Left hindlimb (tissue), 1 donor: ENCODE data around the gene KRT76.

ENCODE experiments used
- DNase-seq: peaks from one replicate; pipeline ENCODE4 v3.0.0-alpha.2; 2018

KRT76 gene

DNA sequence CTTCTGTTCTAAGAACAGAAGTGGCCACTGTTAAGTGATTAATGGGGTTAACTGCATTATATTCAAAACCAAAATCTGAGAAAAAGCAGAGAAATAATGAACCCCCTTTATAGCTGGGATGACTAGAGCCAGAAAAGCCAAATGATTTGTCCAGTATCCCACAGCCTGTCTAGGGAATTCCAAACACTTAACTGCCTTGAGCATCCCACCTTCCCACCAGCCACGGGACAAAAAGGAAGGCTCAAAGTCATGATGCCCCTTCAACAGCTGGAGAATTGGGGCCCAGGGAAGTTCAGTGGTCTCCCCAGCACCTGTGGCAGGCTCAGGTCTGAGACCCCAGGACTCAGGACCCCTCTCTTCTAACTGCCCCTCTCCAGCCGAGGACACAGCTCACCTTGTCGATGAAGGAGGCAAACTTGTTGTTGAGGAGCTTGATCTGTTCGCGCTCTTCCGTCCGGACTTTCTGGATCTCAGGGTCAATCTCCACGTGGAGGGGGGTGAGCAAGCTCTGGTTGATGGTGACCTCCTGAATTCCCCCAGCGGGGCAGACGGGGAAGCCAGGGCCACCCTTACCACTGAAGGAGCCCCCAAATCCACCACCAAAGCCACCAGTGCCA is 36.2 kb upstream of the KRT76 start:
- no peak for DNase-seq

DNA sequence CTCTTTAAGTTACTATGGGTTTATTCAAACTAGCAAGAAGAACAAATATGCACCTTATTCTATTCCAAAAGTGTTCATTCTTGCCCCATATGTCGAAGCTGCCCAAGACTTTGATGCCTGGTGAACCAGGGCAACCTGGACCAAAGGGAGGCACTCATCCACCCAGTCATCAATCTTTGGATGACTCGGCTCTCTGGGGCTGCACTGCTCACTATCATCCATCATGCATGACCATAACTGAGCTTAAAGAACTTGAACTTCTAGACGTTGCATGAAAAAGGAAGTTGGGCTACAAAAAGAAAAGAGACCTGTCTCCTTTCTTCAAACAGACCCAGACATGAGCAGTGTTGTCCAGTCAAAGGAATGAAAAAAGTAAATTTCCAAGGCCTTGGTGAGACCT is 35.6 kb upstream of the KRT76 start:
- DNase-seq, result no peak

DNA sequence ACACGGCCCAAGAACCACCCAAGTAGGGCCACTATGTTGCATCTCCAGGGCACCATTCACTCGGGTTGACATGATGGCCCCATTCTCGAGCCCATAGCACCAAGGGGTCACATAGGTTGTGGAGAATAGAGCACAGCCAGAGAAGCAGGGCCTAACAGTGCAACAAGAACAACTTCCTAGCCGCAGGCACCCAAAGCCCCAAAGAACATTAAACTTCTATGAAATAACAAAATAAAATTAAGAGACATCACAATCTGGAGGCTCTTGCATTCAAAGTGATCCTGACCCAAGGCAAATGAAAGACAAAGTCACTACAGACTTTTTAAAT is 34.9 kb upstream of the KRT76 start:
- DNase-seq, result no peak

DNA sequence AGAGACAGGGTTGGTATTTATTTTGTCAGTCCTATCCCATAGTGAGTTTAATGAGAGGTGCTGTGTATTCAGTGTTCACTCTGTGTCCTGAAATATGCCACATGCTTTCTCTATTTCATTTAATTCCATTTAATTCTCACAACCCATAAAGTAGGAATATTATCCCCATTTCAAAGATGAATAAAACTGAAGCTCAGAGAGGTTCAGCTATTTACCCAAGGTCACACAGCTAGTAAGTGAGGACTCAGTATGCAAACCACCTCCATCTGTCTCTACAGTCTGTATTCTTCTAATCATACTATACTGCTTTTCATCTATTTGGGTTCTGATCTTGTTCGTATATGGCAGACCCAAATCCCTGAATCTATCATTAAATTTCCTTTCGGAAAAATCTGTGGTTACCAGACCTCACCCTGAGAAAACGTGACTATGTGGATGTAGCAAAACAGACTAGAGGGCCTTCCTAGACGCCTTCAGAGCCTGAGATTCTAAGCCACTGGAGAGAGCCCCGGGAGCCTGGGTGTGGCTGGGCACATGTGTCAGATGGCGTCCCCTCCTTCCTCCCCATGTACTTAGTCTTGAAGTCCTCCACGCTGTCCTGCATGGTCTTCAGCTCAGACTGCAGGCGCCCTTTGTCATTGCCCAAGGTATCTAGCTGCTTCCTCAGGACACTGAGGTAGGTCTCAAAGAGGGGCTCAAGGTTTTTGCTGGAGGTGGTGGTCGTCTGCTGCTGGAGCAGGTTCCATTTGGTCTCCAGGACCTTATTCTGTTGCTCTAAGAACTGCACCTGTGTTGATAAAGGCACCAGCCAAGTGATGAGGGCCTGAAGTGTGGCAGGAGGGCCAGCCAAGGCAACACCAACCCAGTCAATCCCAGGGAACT is 34.3 kb upstream of the KRT76 start:
- no peak for DNase-seq

DNA sequence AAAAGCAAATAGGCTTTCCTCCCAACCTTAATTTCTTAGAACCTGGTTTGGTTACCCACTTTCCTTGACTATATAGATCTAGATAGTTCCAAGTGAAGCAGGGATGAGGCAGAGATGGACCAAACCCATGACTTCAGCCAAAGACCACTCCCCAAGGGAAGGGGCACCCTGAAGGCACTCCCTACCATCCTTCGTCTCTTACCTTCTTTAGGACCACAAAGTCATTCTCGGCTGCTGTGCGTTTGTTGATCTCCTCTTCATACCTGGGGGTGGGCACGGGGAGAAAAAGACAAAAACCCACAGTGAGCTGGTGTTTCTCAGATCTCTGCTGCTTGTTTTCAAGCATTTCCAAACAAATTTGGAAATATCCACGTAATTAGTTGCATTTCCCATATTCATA is 33.4 kb upstream of the KRT76 start:
- DNase-seq, result no peak

DNA sequence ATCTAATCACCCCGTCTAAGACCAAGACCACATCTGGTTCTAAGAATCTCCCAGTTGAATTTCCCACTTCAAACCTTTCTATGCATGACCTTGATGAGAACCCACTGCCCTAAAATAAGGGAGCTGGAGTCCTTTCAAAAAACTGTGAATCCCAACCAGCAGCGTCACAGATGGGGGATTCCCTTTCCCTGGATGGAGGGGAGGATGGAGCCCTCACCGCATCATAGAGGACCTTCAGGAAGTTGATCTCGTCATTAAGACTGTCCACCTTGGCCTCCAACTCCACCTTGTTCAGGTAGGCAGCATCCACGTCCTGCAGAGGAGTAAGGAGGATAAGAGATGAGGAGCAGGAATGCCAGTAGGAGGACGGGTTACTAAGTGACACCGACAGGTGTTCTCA is 32.0 kb upstream of the KRT76 start:
- no peak for DNase-seq

DNA sequence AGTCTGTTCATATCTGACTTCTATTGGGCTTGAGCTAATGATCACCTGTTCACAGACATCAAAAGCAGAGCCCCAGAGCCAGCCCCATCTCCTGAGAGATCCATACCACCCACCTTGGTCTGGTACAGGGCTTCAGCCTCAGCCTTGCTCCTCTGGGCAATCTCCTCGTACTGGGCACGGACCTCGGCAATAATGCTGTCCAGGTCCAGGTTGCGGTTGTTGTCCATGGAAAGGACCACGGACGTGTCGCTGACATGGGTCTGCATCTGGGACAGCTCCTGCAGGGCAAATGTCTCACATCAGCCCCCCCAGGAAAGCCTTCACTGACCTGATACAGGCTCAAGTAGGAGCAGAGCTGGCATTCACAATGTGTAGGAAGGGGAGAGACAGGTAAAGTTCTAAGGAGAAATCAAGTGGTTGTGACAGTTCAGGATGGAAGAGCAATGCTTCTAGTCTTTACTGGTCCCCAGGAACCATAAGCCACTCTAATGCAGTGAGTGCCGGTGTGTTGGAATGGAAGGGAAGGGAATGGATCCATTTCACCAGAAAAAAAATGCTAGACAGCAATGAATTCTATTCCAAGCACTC is 31.5 kb upstream of the KRT76 start:
- no peak for DNase-seq

DNA sequence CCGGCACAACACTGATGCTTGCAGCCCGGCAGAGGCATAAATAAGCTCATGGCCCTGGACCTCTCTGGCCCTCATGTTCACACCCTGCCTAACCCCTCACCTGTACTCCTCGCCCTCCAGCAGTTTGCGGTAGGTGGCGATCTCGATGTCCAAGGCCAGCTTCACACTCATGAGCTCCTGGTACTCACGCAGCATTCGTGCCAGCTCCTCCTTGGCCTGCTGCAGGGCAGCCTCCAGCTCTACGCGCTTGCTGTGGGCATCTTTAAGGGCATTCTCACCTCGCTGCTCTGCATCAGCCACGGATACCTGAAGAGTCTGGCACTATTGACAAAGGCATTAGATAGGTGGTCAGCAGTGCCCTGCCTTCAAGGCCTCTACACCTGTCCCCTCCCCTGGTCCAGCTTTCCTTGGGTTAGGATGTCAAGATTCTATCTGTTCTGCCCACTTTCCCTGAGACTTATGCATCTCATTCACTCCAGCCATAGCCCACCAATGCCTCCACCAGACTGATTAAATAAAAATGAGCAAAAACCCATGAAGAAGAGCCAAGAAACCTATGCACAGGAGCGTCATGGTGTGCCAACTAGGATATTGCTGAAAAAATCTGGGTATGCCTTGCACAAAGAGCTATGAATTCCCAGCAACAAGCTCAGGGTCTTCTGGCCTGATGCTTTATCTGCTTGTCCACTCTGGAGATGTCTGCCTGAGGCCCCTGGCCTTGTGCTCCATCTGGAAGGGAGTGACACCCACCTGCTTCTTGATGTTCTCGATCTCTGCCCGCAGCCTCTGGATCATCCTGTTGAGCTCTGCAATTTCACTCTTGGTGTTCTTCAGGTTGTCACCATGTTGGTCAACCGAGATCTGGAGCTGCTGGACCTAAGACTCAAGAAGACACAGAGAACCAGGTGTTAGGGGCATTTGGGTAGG is 30.7 kb upstream of the KRT76 start:
- DNase-seq, result no peak

DNA sequence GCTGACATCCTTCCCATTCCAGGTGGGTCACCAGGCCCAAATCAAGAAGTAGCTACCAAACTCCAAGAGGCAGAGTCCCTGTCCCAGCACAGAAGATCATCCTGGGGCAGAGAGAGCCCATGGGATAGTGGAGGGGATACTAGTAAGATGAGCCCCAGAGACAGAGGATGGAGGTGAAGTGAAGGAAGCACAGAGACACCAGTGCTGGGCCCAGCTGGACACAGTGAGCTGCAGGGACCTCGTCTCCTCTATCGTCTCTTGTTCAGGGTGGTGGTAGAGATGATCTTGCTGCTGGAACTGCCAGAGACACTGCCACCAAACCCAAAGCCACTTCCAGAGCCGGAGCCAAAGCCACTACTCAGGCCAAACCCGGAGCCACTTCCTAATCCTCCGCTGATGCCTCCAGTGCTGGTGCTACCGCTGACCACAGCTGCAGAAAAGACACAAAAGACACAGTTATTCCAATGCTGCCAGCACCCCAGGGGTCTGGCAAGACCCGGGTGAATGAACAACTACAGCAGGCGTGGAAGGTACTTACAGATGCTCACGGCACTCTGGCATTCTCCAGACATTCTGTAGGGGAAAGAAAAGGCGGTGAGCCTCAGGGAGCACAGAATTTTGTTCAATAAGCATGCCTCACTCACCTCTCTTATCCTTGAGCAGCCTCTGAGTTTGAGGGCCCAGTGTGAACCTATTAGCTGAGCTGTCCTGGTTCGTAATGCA is 29.8 kb upstream of the KRT76 start:
- no peak for DNase-seq

DNA sequence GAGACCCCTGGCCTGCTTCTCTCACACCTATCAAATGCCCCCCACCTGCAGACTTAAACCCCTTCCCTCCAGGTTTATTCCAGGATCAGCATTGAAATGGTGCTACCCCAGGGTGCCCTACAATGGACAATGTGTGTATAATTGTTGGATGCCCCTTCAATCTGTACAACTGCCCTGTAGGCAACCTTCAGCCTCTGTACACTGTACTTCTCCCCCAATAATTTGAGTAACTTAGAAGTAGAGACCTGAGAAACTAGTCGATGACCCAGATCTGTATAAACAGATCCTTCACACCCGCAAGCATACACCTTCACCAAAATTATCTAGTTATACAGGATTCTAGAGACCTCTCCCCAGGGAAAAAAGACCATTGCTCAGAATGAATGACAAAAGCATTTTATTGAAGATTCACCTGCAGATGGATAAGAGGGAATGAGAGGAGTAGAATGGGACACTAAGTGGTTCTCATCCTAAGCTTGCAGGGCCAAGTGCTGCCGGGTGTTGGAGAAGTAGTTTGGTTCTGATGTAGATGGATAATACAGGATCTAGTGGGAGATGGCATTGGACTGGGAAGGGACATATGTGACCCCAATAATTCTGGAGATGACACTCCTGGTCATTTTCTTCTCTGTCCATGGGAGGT is 29.1 kb upstream of the KRT76 start:
- no peak for DNase-seq

DNA sequence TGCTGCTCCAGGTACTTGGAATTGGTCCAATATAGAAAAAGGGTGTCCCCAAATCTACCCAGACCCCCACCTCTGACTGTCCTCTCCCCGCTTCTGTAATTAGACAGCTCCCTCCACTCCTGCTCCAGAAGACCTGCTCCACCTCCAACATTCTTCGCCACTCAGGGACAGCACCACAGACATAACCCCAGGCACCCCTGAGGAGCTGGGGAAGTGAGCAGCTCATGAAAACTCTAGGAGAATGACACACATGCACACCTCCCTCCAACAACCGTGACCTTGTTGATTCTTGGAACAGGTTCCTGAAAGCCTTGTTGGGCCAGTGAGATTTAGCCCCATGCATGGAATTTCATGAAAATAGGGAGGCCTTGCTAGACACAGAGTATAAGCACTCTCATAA is 28.6 kb upstream of the KRT76 start:
- DNase-seq, result no peak

DNA sequence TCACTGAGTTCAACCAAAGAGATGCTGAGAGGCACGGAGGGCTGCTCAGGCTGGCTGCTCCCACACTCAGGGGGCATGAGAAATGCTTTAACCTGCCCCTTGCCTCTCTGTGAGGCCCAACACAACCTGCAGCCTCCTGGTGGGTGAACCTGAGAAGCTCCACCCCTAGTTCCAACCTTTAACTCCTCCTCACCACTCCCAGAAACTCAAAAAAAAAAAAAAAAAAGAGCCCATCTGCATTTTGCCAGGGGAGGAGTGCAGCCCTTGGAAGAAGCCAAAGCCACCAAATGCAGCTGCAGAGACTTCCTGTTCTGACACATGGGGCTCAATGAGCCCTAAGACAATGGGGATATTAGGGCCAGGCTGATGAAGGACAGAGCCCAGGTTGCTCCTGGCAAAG is 27.9 kb upstream of the KRT76 start:
- no peak for DNase-seq

DNA sequence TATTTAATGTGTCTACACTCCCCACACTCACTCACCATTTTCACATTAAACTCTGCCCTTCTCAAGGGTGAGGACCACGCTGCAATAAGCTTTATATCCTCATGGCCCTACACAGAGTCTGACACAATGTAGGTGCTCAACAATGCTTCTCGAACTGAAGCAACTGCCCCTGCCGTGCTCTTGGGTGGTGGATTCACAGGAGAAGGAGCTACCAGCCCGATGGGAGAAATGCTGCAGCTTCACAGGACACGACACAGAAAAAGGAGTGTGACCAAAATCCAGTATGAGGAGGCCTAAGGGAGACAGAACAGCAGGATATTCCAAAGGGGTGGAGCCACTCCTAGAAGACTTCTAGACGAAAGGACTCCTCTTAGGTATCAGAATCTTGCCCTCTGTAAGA is 25.3 kb upstream of the KRT76 start:
- no peak for DNase-seq

DNA sequence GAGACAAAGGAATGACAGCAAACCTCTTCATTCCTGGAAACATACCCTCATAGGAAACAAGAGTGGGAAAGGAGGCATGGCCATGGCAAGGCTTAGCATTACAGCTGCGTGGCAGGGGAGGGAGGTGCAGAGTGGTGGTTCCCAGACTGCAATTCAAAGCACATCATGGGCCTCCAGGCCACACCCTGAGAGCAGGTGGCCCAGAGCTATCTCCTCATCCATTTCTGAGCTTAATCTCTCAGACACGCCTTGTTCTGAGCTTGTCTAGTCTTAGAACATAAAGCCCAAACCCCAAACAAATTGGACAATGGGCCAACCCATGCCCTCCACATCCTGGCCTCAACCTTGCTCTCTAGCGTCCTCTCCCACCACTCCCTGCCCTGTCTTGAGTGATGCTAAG is 24.6 kb upstream of the KRT76 start:
- no peak for DNase-seq

DNA sequence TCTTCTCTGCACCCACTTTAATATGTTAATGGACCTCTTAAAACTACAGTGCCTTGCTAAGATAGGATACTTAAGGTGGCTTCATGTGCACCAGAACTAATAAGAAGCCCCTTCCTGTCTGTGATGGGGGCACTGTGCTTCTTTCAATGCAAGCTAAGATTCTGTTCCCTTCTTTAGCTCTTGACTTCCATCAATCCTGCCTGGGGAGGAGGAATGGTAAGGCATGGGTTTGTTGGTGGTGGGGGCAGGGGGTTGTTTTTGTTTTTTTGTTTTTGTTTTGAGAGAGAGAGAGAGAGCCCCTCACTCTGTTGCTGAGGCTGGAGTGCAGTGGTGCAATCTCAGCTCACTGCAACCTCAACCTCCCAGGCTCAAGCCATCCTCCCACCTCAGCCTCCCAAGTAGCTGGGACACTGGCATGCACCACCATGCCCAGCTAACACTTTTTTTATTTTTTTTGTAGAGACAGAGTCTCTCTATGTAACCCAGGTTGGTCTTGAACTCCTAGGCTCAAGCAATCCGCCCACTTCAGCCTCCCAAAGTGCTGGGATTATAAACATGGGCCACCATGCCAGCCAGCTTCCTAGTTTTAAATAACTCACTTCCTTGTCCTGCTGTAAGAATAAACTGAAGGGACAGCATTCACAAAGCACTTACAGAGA is 23.2 kb upstream of the KRT76 start:
- no peak for DNase-seq

DNA sequence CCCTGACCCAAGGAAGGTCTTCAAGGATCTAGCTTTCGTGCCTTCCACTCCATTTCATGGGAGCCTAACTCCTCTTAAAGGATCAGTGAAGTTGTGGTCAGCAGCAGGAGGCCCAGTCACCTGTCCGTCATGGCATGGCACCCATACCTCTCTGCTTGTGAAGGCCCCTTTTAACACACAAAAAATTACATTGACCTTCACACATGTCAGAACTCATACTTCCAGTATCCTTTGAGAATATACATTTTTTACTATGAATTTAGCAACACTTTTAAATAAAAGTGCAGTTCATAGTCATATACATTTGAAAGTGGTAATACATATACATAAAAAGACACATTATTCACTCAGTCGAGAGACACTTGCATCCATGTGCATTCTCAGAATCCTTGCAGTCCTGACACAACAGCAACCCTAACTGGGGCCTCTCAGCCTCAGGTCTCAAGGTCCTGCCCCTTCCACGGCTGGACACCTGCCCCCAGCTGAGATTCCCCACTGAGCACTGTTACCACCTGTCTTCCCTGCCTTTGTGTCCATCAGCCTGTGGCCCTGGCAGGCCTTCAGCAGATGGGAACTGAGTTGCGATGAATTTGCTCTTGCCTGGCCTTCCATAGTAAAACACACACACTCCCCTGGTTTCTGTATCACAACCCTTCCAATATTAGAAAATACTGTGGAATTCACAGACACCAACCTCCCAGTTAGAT is 22.5 kb upstream of the KRT76 start:
- DNase-seq, result no peak

DNA sequence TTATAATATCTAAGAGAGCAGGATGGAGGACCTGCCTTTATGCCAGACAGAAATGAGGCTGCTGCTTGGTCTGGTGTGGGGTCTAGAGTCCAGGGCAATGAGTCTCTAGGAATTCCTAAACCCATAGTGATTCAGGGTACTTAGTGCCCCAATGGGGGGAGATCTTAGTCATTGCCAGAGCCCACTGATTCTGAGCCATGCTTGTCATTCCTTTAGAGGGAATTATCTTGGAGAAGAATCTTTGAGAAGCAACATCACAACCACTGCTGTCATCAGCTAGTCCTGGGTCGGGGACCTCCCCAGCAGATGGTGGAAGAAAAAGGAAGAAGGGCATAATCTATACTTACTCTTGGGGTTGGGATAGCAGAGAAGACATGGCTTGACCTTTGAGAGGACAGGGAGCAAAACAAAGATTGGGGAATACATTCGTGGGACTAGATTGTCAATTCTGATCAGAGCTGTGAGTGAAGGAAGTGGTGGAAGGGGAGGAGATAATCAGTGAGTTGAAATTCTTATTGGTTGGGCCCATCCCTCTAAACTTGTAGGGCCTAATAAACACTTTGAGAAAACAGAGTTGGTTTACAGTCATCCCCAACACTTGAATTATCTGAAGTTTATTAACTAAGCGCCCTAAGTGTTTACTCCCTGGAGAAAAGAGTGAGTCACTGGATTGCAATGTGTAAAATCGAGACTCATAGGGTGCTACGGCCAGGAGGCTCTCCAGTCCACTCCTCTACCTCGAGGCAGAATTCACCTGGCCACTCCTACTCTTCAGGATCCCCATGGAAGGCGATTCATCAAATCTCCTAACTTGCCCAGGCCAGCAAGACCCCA is 21.7 kb upstream of the KRT76 start:
- DNase-seq, result no peak

DNA sequence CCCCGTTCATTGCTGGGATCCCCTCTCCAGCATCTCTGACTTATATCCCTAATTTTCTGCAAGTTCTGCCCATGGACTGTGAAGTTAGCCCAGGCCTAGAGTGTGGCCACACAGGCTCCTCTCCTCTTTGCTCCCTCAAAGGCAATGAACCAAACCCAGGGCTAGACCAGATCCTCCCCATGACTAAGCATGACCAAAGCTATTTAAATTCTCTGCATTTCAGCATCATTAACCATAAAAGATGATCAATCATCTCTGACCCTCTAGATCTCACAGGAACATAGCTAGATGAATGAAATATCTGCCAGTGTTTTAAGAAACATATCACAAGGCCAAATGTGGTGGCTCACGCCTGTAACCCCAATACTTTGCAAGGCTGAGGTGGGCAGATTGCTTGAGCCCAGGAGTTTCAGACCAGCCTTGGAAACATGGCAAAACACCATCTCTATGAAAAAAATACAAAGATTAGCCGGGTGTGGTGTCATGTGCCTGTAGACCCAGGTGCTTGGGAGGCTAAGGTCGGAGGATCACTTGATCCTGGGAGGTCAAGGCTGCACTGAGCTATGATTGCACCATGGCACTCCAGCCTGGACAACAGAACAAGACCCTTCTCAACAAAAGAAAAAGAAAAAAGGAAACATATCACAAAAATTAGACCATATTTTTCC is 21.0 kb upstream of the KRT76 start:
- no peak for DNase-seq

DNA sequence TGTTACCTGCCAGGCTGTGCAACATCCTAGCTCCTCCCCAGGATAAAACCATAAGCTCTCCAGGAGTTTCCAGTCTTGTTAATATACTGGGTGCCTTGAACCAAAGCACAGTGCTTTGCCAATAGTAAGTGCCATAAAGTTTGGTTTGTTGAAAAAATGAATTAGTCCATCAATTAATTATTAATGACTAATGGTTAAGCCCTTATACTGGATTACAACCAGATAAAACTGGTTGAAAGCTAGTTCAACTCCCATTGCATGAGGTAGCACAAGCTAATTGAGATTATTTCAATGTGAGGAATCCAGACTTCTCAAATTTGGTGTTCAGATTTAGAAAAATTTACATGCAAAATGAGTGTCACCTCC is 20.4 kb upstream of the KRT76 start:
- DNase-seq, result no peak
